HepG2 (cell line): Measurements from ENCODE around the gene ARL14EPL. TPM values are rescaled to one million over a fixed set of nuclear protein-coding genes. Genes with fewer than 3 reads are reported as not detected.

ENCODE experiments used
- ATAC-seq: fragments of 200-7000 bp; cut with Tn5 transposase; 3 replicates; pipeline ENCODE4 v1.9.1; 2020; ENCODE audit warnings: mild to moderate bottlenecking, moderate library complexity
- BruUV-seq: library from RNA; stranded (reverse); fragments of 400-500 nt; replicated peaks from 2 replicates; lab custom pipeline; 2021; lab: Mats Ljungman, UMichigan
- CTCF ChIA-PET: fragments of 300-600 bp; formaldehyde crosslinking; extraction: SDS; loops from one replicate; lab custom pipeline; 2021; ENCODE audit warnings: low total read pairs, inconsistent platforms, low intra/inter-chr PET ratio; lab: Yijun Ruan, JAX
- POLR2A ChIA-PET: fragments of 350-600 bp; sonication (Branson Sonifier 250); formaldehyde crosslinking; loops from one replicate; lab custom pipeline; 2020; ENCODE audit warnings: antibody characterized with exemption, inconsistent platforms; lab: Yijun Ruan, JAX
- DNase-seq: peaks from one replicate; pipeline ENCODE4 v3.0.0-alpha.2; 2015; ENCODE audit warnings: low spot score
- FAIRE-seq: peaks from 3 replicates; lab custom pipeline; 2011; peaks lifted over from hg19 to GRCh38; lab: Jason Lieb, UNC
- H2AFZ ChIP-seq: one replicate; pipeline ENCODE4 v1.6.1; 2011; ENCODE audit warnings: low read length, inconsistent platforms
- H3K27ac ChIP-seq: fragments of 300-600 bp; 3 replicates; pipeline ENCODE4 v1.8.0; 2011; ENCODE audit warnings: mixed run types, mild to moderate bottlenecking, mixed read lengths, low read length, inconsistent platforms; ENCODE audit not compliant: insufficient read depth; ENCODE audit errors: extremely low read length
- H3K27me3 ChIP-seq, 2 experiments: fragments of 200-600 bp in 1 of 2; 2 replicates in 1 of 2; 3 replicates in 1 of 2; pipeline versions ENCODE4 v1.6.0 to v1.8.0; 2011; ENCODE audit warnings: low read length in 2 of 2, mild to moderate bottlenecking in 2 of 2, moderate library complexity in 2 of 2, inconsistent platforms in 1 of 2; ENCODE audit not compliant: insufficient read depth in 2 of 2, control insufficient read depth in 1 of 2
- H3K36me3 ChIP-seq, 2 experiments: fragments of 200-600 bp in 1 of 2; replicated peaks in 1 of 2; 2 replicates in 1 of 2; 3 replicates in 1 of 2; pipeline versions ENCODE4 v1.5.1 to v1.8.0; 2011; ENCODE audit warnings: low read length in 2 of 2, inconsistent platforms in 1 of 2; ENCODE audit not compliant: insufficient read depth in 2 of 2, control insufficient read depth in 1 of 2
- H3K4me1 ChIP-seq: 2 replicates; pipeline ENCODE4 v1.5.1; 2012; ENCODE audit warnings: low read length, inconsistent platforms; ENCODE audit not compliant: insufficient read depth
- H3K4me2 ChIP-seq: 2 replicates; pipeline ENCODE4 v1.6.0; 2011; ENCODE audit warnings: low read depth, low read length, inconsistent platforms
- H3K4me3 ChIP-seq, 3 experiments: fragments of 200-600 bp in 1 of 3; sonication (generic), shearing (Covaris generic) in 1 of 3; replicated peaks in 1 of 3; 2 replicates each; pipeline ENCODE4 v1.5.1; 2011 to 2016; ENCODE audit warnings: low read length in 3 of 3, inconsistent platforms in 2 of 3, low read depth in 2 of 3, mild to moderate bottlenecking in 2 of 3, control low read depth in 1 of 3, mixed read lengths in 1 of 3; ENCODE audit not compliant: insufficient read depth in 1 of 3
- H3K79me2 ChIP-seq: one replicate; pipeline ENCODE4 v1.6.1; 2011; ENCODE audit warnings: low read length, inconsistent platforms; ENCODE audit not compliant: insufficient read depth
- H3K9ac ChIP-seq: 2 replicates; pipeline ENCODE4 v1.6.0; 2011; ENCODE audit warnings: mild to moderate bottlenecking, low read depth, low read length, inconsistent platforms; ENCODE audit not compliant: insufficient read depth
- H3K9me3 ChIP-seq: 2 replicates; pipeline ENCODE4 v1.5.1; 2012; ENCODE audit warnings: mild to moderate bottlenecking, low read length
- H4K20me1 ChIP-seq: 2 replicates; pipeline ENCODE4 v1.6.0; 2011; ENCODE audit warnings: inconsistent platforms, mild to moderate bottlenecking, low read length, moderate library complexity; ENCODE audit not compliant: insufficient read depth
- AHR ChIP-seq: IDR thresholded peaks from 2 replicates; pipeline ENCODE4 v1.6.1; 2018; ENCODE audit warnings: missing genetic modification reagents, missing compliant biosample characterization
- GATAD1 ChIP-seq: IDR thresholded peaks from 2 replicates; pipeline ENCODE4 v1.6.1; 2016; ENCODE audit warnings: missing genetic modification reagents, missing compliant biosample characterization
- MAFF ChIP-seq: IDR thresholded peaks from 2 replicates; pipeline ENCODE4 v1.6.1; 2011; ENCODE audit warnings: low read depth, low read length, improper control_type of control experiment
- MAFK ChIP-seq, 2 experiments: IDR thresholded peaks in 1 of 2; conservative IDR thresholded peaks in 1 of 2; 2 replicates each; pipeline ENCODE4 v1.6.1; 2011; ENCODE audit warnings: improper control_type of control experiment in 2 of 2, low read length in 2 of 2
- NR2F6 ChIP-seq, 2 experiments: IDR thresholded peaks; 2 replicates each; pipeline ENCODE4 v1.6.1; 2016; ENCODE audit warnings: antibody characterized with exemption in 1 of 2, mild to moderate bottlenecking in 1 of 2
- TBL1XR1 ChIP-seq: fragments of 150-350 bp; IDR thresholded peaks from 2 replicates; pipeline ENCODE4 v1.6.1; 2014; ENCODE audit warnings: borderline replicate concordance, low read length; ENCODE audit not compliant: partially characterized antibody
- TEAD3 ChIP-seq: optimal IDR thresholded peaks from 2 replicates; pipeline ENCODE3; 2016; ENCODE audit warnings: borderline replicate concordance
- ZFP82 ChIP-seq: sonication (generic); formaldehyde crosslinking; IDR thresholded peaks from 2 replicates; pipeline ENCODE4 v1.5.1; 2020; ENCODE audit warnings: mild to moderate bottlenecking, missing genetic modification reagents, borderline replicate concordance
- ZNF510 ChIP-seq: sonication (generic); formaldehyde crosslinking; IDR thresholded peaks from 2 replicates; pipeline ENCODE4 v1.4.0; 2020; ENCODE audit warnings: low read depth, mild to moderate bottlenecking, missing genetic modification reagents
- WGBS: methylation state at CpG from one replicate; pipeline ENCODE4 v1.1.6; 2017; ENCODE audit warnings: low lambda C conversion rate; 5-methylcytosine and 5-hydroxymethylcytosine counted together
- in situ Hi-C: cut with HindIII; loops from 2 replicates; pipeline ENCODE4 v1.10.0; 2017; ENCODE audit warnings: low pct_unique_long_range_greater_than_20kb; ENCODE audit not compliant: extremely low pct_ligation_motif_present
- intact Hi-C: fragments of 100-400 bp; cut with micrococcal nuclease; formaldehyde crosslinking; loops from one replicate; pipeline ENCODE4 v1.10.0; 2022; ENCODE audit not compliant: unreplicated experiment
- polyA plus RNA-seq, 8 experiments: library from polyadenylated mRNA; depleted of rRNA in 3 of 8; stranded (reverse) in 7 of 8; unstranded in 1 of 8; fragments of >200 nt; fragmentation: Illumina TruSeq in 4 of 8; extraction: Trizol in 4 of 8; gene quantifications; 2 replicates each; pipeline versions ENCODE4 v1.2.1 to v1.2.3, GENCODE V29; 2011 to 2016; ENCODE audit warnings: low read depth in 4 of 8, missing spikeins in 1 of 8, mixed read lengths in 1 of 8; ENCODE audit not compliant: insufficient read depth in 1 of 8
- total RNA-seq, 5 experiments: library from RNA; depleted of rRNA; stranded (reverse); fragments of >200 nt; fragmentation: Illumina TruSeq; extraction: Trizol; gene quantifications; 2 replicates each; pipeline ENCODE4 v1.2.3, GENCODE V29; 2016; ENCODE audit warnings: low read depth in 1 of 5
- TF ChIP-seq, protein P1 (sequence below): IDR thresholded peaks from 2 replicates; pipeline ENCODE4 v1.4.0; 2020; ENCODE audit warnings: mild to moderate bottlenecking, missing genetic modification reagents
- TF ChIP-seq, protein P2 (sequence below): sonication (generic); formaldehyde crosslinking; IDR thresholded peaks from 2 replicates; pipeline ENCODE4 v1.4.0; 2020; ENCODE audit warnings: mild to moderate bottlenecking, missing genetic modification reagents
- TF ChIP-seq, protein P3 (sequence below): sonication (generic); IDR thresholded peaks from 2 replicates; pipeline ENCODE4 v1.6.1; 2016; ENCODE audit warnings: low read depth, borderline replicate concordance

The ARL14EPL gene
- total and polyA plus RNA-seq, 2 of the 13 experiments (the other 11 are each of a cell fraction or from before 2014, with no cell fraction given) = not detected

DNA sequence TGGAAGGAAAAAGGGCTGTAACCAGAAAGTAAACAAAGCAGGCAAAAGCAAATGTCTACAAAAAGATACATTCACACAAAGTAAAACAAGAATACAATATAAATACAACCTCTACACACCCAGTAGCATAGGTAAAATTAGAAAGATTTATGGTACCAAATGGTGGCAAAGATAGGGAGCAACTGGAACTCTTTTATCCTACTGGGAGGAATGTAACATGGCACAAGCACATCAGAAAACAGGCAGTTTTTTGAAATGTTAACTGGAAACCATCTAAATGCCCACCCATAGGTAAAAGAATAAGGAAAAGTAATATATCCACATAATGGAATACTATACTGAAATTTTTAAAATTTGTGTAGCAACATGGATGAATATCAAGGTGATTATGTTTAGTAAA is 8.7 kb upstream of the ARL14EPL start:
- Histone ChIP-seq H3K4me2 (no peak overlapping the region), H4K20me1 (no peaks in the 10 kb centered on the region), H2AFZ (no peak overlapping the region), H3K27ac (no peak overlapping the region), H3K9me3 (no peaks in the 10 kb centered on the region), H3K27me3 (no peaks in the 10 kb centered on the region), H3K4me1 (no peaks in the 10 kb centered on the region), H3K36me3 (no peaks in the 10 kb centered on the region), H3K79me2 (no peaks in the 10 kb centered on the region), H3K4me3 (no peak overlapping the region), H3K9ac (no peak overlapping the region)
- CTCF ChIA-PET = no interaction called here
- TF ChIP-seq TEAD3 = peak; percentile 25
- TF ChIP-seq MAFF = no peak
- FAIRE-seq (no peak), DNase-seq (no peak), ATAC-seq (no peak)
- intact Hi-C loops = no loop called here
- in situ Hi-C loops = no loop called here
- no TSS peak for BruUV-seq
- POLR2A ChIA-PET = no interaction called here

DNA sequence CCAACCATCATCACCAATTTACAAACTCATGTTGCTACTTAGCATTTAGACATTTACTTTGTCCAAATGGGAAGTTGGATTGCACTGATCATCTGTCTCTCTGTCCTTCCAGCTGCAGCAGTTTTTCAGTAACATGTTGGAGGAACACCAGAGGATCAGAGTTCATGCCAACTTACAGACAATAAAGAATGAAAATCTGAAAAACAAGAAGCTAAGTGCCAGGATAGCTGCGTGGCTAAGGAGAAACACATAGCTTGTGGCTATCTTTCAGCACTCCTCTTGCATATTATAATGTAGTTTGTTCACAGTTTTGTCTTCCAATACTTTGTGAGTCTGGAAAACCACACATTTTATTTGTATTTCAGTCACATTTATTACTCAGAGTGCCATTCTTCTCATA is 6.4 kb upstream of the ARL14EPL start:
- no peak overlapping the region for H3K27ac ChIP-seq
- no peaks in the 10 kb centered on the region for H3K9me3 ChIP-seq
- H4K20me1 ChIP-seq = no peaks in the 10 kb centered on the region
- H3K27me3 ChIP-seq = no peaks in the 10 kb centered on the region
- H3K4me1 ChIP-seq = no peaks in the 10 kb centered on the region
- ChIA-PET POLR2A (no interaction called here), CTCF (no interaction called here)
- ATAC-seq = no peak
- H3K79me2 ChIP-seq = no peaks in the 10 kb centered on the region
- no peaks in the 10 kb centered on the region for H3K36me3 ChIP-seq
- no peak overlapping the region for H2AFZ ChIP-seq
- H3K4me3 ChIP-seq = no peak overlapping the region
- intact Hi-C loops = no loop called here
- WGBS = 19% methylated on average over 1 of the region's 1 CpG
- no peak overlapping the region for H3K4me2 ChIP-seq
- TF ChIP-seq AHR (CRISPR knock-in tag) = no peak
- TF ChIP-seq, protein P1, sequence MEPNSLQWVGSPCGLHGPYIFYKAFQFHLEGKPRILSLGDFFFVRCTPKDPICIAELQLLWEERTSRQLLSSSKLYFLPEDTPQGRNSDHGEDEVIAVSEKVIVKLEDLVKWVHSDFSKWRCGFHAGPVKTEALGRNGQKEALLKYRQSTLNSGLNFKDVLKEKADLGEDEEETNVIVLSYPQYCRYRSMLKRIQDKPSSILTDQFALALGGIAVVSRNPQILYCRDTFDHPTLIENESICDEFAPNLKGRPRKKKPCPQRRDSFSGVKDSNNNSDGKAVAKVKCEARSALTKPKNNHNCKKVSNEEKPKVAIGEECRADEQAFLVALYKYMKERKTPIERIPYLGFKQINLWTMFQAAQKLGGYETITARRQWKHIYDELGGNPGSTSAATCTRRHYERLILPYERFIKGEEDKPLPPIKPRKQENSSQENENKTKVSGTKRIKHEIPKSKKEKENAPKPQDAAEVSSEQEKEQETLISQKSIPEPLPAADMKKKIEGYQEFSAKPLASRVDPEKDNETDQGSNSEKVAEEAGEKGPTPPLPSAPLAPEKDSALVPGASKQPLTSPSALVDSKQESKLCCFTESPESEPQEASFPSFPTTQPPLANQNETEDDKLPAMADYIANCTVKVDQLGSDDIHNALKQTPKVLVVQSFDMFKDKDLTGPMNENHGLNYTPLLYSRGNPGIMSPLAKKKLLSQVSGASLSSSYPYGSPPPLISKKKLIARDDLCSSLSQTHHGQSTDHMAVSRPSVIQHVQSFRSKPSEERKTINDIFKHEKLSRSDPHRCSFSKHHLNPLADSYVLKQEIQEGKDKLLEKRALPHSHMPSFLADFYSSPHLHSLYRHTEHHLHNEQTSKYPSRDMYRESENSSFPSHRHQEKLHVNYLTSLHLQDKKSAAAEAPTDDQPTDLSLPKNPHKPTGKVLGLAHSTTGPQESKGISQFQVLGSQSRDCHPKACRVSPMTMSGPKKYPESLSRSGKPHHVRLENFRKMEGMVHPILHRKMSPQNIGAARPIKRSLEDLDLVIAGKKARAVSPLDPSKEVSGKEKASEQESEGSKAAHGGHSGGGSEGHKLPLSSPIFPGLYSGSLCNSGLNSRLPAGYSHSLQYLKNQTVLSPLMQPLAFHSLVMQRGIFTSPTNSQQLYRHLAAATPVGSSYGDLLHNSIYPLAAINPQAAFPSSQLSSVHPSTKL (CRISPR knock-in tag) = no peak
- TF ChIP-seq, protein P2, sequence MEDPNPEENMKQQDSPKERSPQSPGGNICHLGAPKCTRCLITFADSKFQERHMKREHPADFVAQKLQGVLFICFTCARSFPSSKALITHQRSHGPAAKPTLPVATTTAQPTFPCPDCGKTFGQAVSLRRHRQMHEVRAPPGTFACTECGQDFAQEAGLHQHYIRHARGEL (CRISPR knock-in tag) = no peak
- TF ChIP-seq NR2F6 (IDR thresholded peaks at IDR 0.05) = no peak
- TF ChIP-seq NR2F6 (CRISPR knock-in tag; IDR thresholded peaks at IDR 0.05) = no peak
- TF ChIP-seq ZFP82 (CRISPR knock-in tag) = no peak
- TF ChIP-seq, protein P3, sequence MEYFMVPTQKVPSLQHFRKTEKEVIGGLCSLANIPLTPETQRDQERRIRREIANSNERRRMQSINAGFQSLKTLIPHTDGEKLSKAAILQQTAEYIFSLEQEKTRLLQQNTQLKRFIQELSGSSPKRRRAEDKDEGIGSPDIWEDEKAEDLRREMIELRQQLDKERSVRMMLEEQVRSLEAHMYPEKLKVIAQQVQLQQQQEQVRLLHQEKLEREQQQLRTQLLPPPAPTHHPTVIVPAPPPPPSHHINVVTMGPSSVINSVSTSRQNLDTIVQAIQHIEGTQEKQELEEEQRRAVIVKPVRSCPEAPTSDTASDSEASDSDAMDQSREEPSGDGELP = no peak
- TF ChIP-seq MAFK (conservative IDR thresholded peaks at IDR 0.05 in 1 of 2, IDR thresholded peaks at IDR 0.05 in 1 of 2; ENCODE audit: low read length in 2 of 2) = no peak
- no peak for TF ChIP-seq GATAD1 (CRISPR knock-in tag)
- TF ChIP-seq TBL1XR1 = no peak
- TF ChIP-seq ZNF510 (CRISPR knock-in tag) = no peak
- in situ Hi-C loops = no loop called here
- H3K9ac ChIP-seq = no peak overlapping the region
- BruUV-seq = no TSS peak
- no peak for FAIRE-seq
- no peak for DNase-seq
